Measurements from ENCODE around the gene CYGB.

CYGB gene

DNA sequence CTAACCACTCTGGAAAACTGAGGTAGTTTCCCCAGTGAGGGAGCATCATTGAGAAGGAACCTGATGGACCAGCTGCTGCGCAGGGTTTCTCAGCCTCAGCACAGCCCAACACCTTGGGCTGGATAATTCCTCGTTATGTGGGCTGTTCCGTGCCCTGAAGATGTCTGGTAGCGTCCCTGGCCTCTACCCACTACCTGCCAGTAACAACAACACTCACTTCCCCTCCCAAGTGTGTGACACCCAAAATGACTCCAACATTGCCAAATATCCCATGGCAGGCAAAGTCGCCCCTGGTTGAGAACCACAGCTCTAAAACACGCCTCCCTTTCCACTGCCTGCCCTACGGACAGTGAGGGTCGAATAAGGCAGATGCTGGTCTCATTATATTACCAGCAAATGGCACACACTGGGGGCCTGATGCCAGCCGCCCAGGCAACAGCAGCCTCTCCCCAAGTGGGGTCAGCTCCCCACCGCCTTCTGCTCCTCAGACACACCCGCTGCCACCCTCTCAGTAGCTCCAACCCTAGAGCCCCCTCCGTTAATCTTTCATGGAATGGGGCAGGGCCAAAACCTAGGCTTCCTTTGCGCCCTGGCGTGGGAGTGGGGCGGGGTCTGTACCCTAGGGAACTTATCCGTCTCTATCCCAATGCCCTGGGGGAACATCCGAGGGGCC lies 37.3 kb downstream of the CYGB start:
- H3K4me3 ChIP-seq (replicated peaks; ENCODE audit: low read depth, low read length), result peak overlapping the region; percentile 73
- no peak for DNase-seq (ENCODE audit: low read depth)
- TF ChIP-seq, protein P1, sequence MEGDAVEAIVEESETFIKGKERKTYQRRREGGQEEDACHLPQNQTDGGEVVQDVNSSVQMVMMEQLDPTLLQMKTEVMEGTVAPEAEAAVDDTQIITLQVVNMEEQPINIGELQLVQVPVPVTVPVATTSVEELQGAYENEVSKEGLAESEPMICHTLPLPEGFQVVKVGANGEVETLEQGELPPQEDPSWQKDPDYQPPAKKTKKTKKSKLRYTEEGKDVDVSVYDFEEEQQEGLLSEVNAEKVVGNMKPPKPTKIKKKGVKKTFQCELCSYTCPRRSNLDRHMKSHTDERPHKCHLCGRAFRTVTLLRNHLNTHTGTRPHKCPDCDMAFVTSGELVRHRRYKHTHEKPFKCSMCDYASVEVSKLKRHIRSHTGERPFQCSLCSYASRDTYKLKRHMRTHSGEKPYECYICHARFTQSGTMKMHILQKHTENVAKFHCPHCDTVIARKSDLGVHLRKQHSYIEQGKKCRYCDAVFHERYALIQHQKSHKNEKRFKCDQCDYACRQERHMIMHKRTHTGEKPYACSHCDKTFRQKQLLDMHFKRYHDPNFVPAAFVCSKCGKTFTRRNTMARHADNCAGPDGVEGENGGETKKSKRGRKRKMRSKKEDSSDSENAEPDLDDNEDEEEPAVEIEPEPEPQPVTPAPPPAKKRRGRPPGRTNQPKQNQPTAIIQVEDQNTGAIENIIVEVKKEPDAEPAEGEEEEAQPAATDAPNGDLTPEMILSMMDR (IDR thresholded peaks at IDR 0.05; ENCODE audit: low read length, missing control alignments), result no peak

DNA sequence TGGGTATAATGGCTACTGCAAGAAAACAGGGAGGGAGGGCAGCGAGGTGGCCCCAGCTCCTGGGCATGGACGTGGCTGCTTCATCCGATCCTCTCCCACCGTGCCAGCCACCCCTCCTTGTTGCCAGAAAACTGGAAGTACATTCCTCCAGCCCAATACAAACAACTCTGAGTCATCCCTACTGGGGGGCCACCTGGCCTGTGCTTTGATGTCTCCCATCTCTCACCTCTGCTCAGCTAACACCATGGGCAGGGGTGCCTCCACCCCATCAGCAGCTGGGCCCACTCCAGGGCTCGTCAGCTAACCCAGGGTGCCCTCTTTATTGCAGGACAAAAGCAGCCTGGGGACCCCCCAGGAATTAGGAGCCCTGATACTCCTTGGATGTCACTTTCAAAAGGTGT lies 38.2 kb downstream of the CYGB start:
- TF ChIP-seq, protein P1 (IDR thresholded peaks at IDR 0.05; ENCODE audit: low read length, missing control alignments), result no peak
- H3K4me3 ChIP-seq (replicated peaks; ENCODE audit: low read depth, low read length), result peak overlapping the region; percentile 14
- DNase-seq (ENCODE audit: low read depth), result no peak

DNA sequence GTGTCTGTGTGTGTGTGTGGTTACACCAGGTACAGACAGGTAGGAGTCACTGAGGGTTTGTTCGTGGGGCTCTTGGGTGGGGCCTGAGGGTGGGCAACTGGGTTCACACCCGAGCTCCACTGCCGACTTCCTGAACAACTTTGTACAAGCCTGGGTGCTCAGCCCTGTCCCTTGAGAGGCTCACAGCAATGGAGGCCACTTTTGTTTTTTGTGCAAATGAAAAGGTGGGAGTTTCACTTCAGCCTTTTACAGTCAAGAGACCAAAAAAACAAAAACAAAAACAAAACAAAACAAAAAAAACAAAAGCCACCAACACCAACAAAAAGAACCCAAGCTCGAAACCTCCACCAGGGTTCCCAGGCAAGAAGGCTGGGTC lies 38.6 kb downstream of the CYGB start:
- no peak for DNase-seq (ENCODE audit: low read depth)
- peak overlapping the region; percentile 14 for H3K4me3 ChIP-seq (replicated peaks; ENCODE audit: low read depth, low read length)
- TF ChIP-seq, protein P1 (IDR thresholded peaks at IDR 0.05; ENCODE audit: low read length, missing control alignments), result no peak

DNA sequence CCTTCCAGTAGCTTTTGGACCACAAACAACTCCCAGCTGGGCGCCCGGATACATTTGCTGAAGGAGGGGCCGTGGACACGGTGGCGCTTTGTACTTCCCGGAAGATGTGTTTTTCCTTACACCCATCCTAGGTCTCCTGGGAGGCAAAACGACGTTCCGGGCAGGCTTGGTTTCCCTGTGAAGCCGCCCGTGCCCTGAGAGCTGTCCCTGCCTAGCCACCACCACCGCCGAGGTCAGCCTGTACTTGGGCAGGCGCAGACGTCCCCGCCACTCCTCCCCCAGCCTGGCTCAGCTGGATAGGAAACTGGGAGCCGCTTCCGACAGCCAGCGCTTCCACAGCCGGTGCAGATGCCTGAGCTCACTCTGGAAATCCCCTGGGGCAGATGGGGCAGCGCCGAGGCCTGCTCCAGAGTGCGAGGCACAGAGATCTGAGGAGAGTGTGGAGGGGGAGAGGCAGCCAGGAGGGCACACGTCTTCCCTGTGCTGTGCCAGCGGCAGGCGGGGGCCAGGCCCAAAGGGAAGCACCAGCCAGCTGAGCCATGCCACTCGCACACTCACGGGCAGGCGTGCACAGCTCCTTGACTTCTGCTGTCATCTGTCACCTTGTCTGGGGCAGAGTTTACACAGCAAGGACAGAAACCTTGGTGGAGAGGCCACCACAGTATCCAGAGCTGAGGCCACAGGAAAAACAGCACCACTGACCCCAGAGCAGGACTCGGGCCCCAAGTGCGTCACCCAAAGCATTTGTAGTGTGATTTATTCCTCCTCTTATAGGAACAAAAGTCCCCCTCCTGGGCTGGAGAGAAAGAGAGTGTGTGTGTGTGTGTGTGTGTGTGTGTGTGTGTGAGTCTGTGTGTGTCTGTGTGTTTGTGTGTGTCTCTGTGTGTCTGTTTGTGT lies 39.3 kb downstream of the CYGB start:
- TF ChIP-seq, protein P1 (IDR thresholded peaks at IDR 0.05; ENCODE audit: low read length, missing control alignments), result no peak
- DNase-seq (ENCODE audit: low read depth), result peak; percentile 89
- peak overlapping the region; percentile 19 for H3K4me3 ChIP-seq (replicated peaks; ENCODE audit: low read depth, low read length)

DNA sequence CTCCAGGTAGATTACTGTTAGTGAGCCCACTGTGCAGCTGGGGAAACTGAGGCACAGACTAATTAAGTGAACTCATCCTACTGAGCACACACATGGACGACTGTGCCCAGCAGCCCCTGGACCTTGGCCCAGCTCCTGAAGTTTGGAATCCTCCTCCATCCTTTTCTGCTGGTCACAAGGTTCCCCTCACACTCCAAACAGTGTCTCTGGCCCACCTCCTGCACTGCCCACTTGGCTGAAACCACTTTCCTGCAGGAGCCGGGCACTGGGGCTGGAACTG lies 39.9 kb downstream of the CYGB start:
- no peak for DNase-seq (ENCODE audit: low read depth)
- peak overlapping the region; percentile 19 for H3K4me3 ChIP-seq (replicated peaks; ENCODE audit: low read depth, low read length)
- TF ChIP-seq, protein P1 (IDR thresholded peaks at IDR 0.05; ENCODE audit: low read length, missing control alignments), result no peak

DNA sequence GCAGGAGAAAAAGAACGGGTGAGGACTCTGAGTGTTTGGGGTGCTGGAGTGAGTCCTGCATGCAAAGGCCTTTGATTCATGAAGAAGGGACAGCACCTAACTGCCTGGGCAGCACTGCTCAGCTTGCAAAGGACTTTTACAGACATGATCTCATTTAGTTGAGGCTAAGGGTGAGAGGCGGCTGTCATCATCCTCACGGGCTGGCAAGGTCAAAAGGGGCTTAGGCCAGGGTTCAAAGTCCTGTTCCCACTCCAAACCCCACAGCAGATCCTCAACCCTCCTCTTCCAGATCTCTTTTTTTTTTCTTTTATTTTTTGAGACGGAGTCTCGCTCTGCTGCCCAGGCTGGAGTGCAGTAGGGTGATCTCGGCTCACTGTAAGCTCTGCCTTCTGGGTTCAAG lies 41.0 kb downstream of the CYGB start:
- TF ChIP-seq, protein P1 (IDR thresholded peaks at IDR 0.05; ENCODE audit: low read length, missing control alignments), result no peak
- H3K4me3 ChIP-seq (replicated peaks; ENCODE audit: low read depth, low read length), result no peak overlapping the region
- DNase-seq (ENCODE audit: low read depth), result no peak
